Fibroblast of upper back skin (primary cell): ENCODE data around the gene CPEB1.
"Not testable (repeated sequence)": the region's sequence is repeated elsewhere in the genome, so short reads cannot be mapped to it uniquely, and the experiment has no call there.

ENCODE experiments used
- DNase-seq: peaks from one replicate; pipeline ENCODE4 v3.0.0-alpha.2; 2013

Gene CPEB1

DNA sequence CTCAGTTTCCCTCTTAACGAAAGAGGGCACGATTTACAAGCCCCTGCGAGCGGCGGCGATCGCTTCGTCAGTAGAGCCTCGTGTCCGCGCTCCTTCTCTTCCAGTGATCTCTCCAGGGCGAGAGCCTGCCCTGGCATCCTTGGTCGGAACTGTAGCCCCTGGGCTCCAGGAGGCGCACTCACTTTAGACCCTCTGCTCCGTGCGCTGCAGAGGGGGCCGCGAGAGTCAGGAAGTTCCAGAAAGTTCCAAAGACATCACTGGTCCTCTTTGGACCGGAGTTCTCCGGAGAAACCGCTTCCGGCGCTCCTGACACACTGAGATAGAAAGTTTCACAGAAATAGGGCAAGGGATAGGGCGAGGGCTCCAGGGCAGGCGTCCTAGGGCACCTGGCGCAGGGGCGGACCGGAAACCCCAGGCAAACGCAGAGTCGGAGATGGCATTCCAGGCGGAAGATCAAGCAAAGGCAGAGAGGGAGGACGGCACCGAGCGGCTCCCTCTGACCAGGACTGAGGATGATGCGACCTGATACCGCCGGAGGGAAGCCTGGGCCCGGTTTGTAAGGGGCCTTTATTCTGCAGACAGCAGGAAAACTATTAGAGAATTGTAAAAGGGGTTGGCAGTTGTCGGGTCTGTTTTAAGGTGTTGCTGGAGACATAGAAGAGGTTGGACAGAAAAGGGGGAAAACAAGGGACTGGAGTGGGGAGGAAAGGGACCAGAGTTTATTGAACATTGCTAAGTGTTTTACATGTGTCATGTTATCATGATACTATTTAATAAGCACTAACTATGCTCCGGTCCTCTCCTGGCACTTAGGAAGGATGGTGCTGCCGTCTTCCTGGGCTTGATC, 1.3 kb upstream of the CPEB1 start:
- DNase-seq = no peak

DNA sequence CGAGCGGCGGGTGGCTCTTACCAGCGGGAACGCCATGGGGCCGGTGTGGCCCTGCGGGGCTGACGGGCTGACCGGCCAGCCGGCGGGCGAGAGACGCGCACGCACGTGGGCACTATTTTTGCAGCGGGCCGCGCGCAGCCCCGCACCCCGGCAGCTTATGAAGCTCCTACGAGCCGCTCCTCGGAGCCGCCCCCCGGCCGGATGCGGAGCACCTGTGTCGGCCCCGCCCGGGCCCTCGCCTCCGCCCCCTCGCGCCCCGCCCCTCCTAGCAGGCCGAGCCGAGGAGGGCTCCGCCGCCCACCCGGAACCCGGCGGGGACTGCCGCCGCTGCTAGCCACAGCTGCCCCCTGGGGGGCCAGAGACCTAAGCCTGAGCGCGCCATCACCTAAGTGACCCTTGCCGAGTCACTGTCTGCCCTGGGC, 683 bp upstream of the CPEB1 start:
- DNase-seq = no peak

DNA sequence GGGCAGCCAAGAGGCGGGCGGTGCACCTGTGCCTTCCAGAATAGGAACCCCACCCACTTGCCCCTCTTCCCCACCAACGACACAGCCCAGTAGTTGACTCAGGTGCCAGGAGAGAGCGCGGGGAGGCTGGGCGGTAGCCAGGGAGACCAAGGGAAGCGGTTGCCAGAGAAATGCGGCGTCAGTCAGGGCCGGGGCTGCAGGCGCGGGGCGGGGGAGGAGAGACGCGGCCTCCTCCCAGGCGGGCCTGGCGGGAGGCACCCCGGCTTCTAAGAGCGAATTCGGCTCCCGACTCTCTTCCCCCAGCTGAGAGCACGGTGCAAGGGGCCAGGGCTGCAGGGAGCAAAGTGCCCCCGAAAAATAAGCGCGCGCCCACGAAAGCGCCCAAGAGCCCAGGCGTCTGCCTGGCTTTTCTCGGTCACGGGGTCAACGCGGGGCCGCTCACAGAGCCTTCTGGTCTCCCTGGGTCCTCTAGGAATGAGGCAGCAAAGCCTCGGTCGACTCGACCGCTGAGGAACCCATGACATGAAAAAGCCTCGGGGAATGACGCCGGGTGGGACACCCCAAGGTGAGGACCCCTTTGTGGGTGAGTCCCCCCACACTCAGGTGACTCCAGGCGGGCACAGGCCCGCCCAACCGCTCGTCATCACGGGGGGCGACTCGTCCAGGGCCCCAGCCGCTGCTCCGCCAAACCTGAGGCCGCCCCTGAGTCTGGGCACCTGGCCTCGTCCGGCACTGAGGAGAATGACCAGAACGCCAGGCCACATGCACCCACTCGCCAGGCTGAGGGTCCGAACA, 716 bp downstream of the CPEB1 start:
- no peak for DNase-seq

DNA sequence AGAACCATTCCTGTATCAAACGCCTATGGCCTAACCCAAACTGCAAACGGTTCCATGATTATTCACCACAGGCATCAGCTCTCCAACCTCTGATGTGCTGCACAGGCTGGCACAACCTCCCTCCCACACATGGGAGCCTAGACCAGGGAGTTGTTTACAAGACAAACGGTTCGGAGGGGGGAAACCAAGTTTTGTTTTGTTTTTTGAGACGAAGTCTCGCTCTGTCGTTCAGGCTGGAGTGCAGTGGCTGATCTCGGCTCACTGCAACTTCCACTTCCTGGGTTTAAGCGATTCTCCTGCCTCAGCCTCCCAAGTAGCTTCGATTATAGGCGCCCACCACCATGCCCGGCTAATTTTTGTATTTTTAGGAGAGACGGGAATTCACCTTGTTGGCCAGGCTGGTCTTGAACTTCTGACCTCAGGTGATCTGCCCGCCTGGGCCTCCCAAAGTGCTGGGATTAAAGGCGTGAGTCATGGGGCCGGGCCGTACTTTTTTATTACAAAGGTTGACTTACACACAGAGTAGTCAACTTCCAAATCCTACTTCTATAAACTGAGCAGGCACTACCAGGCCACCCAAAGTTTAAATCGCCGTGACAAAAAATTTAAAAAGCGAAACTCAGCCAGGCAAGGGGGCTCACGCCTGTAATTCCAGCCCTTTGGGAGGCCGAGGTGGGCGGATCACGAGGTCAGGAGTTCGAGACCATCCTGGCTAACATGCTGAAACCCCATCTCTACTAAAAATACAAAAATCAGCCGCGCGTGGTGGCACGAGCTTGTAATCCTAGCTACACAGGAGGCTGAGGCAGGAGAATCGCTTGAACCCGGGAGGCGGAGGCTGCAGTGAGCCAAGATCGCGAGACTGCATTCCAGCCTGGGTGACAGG, 2.0 kb downstream of the CPEB1 start:
- DNase-seq = not testable (repeated sequence)

DNA sequence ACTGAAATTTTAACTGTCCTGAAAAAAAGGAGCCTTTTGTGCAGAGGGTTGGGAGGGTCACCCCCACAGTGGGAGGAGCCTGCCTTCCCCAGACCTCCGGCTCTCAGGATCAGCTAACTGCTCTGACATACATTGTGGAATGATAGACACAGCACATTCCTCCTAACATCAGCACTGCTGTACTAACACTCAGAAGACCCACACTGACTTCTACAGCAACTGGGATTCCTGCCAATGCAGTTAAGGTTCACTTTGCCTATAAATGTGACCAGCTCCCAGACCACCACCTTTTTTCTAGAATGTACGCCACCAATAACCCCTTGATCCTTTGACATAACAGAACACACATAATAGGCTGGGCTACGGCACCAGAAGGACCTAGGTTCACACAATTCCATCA, 3.2 kb downstream of the CPEB1 start:
- no peak for DNase-seq

DNA sequence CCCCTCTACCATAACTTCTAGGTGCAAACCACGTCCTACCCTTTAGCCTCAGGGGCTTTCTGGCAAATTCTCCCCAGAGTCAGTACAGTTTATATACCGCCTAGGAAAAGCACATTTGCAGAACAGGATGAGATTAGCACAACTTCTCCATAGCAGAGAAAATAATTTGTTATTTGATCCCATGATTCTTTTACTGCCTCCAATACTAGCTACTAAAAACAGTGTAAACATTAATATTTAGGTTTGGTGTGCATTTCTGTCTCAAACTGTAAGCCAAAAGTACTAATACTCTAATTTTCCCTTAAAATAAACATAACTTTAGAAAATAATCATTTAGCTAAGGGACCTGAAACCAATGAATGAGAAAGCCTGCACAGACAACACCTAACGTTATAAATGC, 4.5 kb downstream of the CPEB1 start:
- DNase-seq = no peak

DNA sequence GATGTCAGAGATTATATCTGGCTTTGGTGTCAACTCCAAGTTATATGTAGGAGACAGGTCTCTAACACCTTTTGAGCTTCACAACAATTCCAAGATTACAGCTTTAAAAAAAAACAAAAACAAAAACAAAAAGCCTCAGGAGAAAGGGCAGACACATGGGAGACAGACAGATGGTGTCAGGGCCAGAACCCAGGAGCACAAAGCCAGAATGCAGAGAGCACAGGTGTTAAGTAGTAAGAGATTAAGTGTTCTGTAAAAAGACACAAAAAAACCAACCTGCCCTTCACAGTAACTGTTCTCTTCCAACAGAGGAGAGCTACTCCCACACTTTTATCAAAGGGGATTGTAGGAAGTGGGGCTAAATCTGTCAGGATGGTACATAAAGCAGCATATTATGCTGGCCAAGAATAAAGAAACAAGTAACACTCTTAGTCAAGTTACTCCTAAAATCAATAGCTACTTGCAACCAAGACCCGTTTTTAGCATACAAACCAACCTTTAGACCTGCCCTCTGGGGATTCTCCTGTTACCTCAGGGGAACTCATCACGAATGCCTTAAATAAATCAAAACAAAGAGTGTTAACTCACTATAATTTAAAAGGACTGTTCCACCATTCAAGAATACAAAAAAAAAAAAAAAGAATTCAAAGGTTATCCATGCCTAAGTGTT, 5.9 kb downstream of the CPEB1 start:
- no peak for DNase-seq

DNA sequence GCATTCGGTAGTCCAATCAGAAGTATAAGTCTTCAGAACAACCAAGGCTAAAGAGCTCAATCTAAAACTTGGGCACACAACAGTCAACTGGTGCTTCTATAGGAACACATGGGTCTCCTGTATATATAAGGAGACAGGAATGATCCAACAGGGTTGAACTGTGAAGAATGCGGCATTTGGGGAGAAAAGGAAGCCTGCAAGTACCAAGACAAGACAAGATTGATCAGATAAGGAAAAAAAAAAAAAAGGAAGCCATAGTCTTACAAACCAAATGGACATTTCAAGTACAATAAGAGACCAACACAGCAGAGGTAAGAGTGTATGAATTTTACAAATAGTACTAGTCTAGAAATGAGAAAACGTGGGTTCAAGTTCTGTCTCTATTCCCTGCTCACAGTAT, 6.5 kb downstream of the CPEB1 start:
- no peak for DNase-seq

DNA sequence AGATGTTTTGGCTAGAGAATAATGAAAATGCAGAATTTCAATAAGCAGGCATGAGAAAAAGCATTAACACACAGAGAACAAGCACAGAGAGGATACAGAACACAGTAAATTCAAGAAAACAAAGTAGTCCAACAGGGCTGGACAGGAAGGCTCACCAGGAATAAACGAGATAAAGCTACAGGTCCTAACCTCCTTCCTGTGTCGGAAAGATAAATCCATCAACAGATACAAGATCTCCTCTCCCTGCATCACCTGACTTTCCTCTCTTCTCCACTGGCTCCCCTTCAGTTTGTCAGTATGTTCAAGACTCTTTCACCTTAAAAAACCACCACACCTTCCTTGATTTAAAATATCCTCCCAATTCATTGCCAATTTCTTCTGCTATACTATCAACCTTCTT, 11.4 kb downstream of the CPEB1 start:
- no peak for DNase-seq

DNA sequence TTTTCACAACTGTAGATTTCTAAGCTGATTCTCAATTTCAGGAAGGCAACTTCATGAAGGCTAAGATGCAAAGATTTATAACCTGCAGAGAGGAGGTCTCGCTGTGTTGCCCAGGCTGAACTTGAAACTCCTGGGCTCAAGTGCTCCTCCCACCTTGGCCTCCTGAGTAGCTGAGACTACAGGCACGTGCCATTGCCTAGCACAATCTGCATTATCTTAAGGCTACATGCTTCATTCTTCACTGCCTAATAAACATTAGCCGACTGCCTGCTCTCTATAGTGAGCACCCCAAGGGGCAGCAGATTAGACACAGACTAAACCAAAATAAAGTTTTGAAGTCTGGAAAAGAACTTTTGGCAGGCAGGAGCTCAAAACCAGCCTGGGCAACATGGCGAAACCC, 17.1 kb downstream of the CPEB1 start:
- no peak for DNase-seq

DNA sequence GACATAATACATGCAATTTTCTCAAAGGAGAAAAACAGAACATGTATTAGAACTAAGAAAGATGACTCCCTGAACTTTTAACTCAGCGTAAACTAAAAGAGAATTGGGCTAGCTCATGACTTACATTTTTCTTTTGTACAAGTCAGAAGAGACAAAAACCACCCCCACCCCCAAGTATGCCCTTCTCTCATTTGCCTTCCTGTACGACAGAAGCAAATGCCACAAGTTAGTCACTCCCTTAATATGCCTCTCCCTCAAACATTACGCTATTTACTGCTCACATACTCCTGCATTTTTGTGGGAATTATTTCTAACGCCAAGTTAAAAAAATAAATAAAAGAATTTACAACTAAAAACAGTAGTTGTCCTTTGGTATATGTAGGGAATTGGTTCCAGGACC, 22.0 kb downstream of the CPEB1 start:
- DNase-seq = no peak

DNA sequence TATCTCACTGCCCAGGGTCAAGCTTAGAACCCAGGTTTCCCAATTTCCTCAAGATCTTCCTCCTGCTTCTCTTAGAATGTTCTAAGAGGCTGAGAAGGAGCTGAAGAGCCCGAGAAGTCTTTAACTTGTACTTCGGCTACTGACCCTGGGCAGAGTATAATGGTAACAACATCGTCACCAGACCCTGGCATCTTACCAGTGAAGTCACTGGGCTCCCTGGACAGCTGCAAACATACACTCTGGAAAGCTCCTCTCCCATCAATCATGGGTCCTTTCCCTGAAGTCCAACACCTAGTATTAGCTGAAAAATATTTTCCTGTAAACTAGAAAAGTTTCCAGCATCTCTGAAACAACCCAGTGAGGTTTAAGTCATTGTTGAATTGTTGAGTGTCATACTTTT, 22.7 kb downstream of the CPEB1 start:
- DNase-seq = no peak

DNA sequence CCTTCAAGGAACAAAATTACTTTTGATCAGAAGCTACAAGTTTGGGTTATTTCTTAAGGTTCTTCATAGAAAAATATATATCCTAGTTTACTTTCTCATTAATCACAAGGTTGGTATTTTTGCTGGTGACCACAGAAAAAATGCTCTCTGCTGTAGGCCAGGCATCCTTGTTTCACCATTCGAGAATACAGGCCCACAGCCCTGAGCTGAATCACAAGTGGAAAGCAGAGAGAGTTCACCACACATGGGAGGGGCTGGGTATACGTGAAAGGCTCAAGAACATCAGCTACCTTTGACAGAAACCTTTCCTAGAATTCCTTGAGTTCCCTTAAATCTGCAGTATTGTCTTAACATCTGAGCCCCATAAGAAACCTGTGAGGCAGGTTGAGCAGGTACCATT, 23.2 kb downstream of the CPEB1 start:
- DNase-seq = peak; percentile 24

DNA sequence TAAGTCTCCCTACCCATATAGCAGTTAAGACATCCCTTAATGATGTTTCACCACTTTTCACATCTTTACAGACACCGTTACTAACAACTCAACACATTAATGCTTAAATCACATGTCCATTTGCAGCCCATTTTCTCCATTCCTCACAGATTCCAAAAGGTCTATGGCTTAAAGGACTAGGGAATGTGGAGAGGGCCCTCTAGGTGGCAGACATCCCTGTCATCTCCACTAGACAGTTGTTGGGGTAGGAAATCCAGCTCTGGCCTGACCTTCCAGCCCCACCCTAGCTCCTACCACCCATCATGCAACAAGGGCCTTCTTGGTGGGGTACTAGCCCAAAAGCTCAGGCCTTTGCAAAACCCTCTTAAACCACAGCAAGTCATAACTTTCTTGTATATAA, 25.2 kb downstream of the CPEB1 start:
- no peak for DNase-seq

DNA sequence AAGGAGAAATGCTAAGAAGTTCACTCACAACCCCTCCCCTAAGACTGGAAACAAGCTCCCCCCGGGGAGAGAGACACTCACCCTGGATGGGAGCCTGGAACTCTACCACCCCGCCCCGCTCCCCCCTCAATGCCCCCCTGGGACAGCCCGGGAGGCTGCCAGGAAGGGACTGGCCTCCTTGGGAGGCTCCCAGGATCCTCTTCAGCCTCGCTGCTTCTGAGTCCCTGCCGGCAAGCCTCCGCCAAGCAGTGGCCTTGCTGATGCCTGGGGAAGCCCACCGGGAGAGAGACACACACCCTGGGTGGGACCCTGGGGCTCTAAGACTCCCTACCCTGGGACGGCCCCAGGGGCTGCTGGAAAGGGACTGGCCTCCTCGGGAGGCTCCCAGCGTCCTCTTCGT, 33.4 kb downstream of the CPEB1 start:
- DNase-seq = no peak

DNA sequence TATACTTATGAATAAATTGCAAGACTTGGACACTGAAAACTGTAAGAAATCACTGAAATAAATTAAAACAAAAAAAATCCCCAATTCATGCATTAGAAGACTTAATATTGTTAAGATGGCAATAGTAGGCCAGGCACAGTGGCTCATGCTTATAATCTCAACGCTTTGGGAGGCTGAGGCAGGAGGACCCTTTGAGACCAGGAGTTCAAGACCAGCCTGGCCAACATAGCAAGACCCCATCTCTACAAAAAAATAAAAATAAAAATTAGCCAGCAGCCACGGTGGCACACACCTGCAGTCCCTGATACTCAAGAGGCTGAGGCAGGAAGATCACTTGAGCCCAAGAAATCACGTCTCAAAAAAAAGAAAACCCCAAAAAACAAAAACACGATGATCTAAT, 35.8 kb downstream of the CPEB1 start:
- no peak for DNase-seq

DNA sequence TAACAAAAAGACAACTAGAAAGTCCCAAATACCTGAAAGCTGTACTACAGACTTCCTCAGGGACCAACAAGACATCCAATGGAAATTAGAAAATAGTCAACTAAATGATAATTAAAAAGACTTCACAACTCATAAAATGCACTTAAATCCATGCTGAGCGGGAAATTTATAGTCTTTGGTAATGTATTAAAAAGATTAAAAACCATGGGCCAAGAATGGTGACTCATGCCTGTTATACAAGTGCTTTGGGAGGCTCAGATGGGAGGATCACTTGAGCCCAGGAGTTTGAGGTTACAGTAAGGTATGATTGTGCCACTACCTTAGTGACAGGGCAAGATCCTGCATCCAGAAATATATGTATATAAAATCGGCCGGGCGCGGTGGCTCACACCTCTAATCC, 45.0 kb downstream of the CPEB1 start:
- DNase-seq = no peak

DNA sequence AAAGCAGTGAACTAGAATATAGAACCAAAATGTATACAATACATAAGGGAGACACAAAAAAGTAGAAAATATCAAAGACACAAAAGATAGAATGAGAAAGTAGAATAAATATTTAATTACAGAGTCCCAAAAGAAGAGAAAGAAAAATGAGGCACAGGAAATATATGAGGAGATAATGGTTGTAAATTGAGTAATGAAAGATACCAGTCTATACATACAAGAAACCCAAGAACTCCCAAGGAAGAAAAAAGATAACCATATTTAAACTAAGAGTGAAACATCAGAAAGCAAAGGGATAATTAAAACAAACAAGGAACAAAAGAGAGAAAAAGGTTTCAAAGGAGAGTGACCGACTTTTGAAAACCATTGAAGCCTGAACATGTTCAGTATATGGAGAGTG, 47.3 kb downstream of the CPEB1 start:
- no peak for DNase-seq

DNA sequence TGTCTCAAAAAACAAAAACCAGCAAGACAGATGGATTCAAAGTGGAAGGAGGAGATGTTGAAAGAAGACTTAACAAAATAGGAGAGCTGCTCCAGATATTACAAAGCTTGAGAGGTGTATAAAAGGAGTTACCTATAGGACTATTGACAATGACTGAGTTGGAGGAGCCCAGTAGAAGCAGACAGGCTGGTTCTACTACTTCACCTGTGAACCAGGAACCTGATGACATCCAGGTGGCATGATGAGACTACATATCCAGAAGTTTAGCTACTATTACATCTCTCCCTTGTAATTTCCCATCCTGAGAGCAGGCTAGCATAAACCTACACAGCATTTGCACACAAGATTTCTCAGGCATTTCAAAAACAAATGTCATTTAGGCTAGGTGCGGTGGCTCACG, 49.3 kb downstream of the CPEB1 start:
- no peak for DNase-seq

DNA sequence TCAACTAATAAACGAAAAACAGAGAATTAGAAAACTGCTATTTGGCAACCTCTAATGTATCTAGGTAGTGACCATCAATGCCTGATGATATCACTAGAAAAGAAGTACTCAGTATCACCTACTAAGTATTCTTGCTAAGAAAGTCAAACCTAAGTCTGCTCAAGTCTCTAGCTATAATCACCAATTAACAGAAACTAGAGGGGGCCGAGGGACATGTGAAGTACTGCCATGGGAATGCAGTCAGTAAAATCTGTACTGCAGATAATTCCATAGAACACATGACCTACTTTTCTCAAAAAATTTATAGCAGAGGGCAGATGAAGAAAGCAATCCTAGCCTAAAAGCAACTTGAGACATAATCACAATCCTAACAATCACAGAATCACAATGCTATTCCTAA, 51.4 kb downstream of the CPEB1 start:
- DNase-seq = no peak

DNA sequence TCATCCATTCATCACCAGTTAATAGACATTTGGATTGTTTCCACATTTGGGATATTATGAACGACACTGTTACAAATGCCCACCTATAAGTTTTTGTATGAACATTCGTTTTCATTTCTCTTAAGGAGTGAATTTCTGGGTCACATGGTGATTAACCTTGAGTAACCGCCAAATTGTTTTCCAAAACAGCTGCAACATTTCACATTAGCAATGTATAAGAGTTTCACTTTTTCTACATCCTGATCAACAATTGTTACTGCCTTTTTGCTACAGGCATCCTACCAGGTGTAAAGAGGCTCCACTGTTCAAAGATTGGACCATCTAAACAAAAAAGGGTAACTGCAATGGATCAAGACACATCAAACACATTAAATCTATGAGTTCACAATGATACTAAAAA, 52.0 kb downstream of the CPEB1 start:
- DNase-seq = no peak

DNA sequence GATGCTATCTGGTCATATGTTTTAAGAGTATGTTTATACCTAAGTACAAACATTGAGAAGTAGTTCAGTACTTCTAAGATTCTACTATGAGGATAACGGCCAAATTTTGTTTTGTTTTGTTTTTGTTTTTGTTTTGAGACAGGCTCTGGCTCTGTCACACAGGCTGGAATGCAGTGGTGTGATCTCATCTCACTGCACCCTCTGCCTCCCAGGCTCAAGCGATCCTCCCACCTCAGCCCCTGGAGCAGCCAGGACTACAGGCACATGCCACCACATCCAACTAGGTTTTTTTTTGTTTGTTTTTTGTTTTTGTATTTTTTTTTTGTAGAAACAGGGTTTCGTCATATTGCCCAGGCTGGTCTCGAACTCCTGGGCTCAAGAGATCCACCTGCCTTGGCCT, 59.4 kb downstream of the CPEB1 start:
- no peak for DNase-seq

DNA sequence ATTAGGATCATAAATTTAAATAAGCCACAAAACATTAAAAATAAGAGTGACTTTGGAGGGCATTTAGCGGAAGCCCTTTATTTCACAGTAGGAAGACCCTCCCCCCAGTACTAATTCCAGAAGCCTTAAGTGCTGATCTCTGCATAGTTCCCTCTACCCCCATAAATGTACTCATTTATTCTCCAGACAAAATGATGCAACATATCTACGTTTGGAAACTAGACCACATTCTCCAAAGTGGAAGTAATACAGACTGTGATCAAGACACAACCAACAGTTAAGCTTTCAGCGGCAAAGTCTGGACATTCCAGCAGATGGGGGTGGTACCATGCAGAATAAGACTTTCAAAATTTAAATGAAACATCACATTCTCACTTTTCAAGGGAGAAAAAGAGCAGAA, 62.1 kb downstream of the CPEB1 start:
- DNase-seq = peak; percentile 81
